ENCODE measurements around the gene URM1.

The URM1 gene

GRCh38 chr9:128342971-128343680, 28.0 kb upstream of the URM1 start:
- TF ChIP-seq FOXP2 (optimal IDR thresholded peaks at IDR 0.05; ENCODE audit: control extremely low read depth, extremely low read length, insufficient read depth): no peak
- H3K9me3 ChIP-seq (ENCODE audit: low read depth, low read length): no peaks in the 10 kb centered on the region
- no peak overlapping the region for H3K27ac ChIP-seq
- DNase-seq (ENCODE audit: low read depth, low spot score): no peak
- no peak overlapping the region for H3K9ac ChIP-seq (ENCODE audit: insufficient read length)
- H3K36me3 ChIP-seq (ENCODE audit: insufficient read depth, low read length): peaks cover 10% of the 10 kb centered on the region; the same call in 1 of the 2 replicates
- no peak overlapping the region for H3K4me3 ChIP-seq

- no peak overlapping the region for H3K27ac ChIP-seq
- DNase-seq (ENCODE audit: low read depth, low spot score): no peak
- H3K9me3 ChIP-seq (ENCODE audit: low read depth, low read length): no peaks in the 10 kb centered on the region
- H3K36me3 ChIP-seq (ENCODE audit: insufficient read depth, low read length): peaks cover 15% of the 10 kb centered on the region; the same call in 1 of the 2 replicates
- TF ChIP-seq FOXP2 (optimal IDR thresholded peaks at IDR 0.05; ENCODE audit: control extremely low read depth, extremely low read length, insufficient read depth) (no peak), POLR2AphosphoS5 (IDR thresholded peaks at IDR 0.05; ENCODE audit: borderline replicate concordance, low read depth, low read length) (no peak), EZH2 (IDR thresholded peaks at IDR 0.05) (no peak)
- H3K4me3 ChIP-seq: no peak overlapping the region
- H3K9ac ChIP-seq (ENCODE audit: insufficient read length): no peak overlapping the region
Measured at GRCh38 chr9:128343855-128344254, 27.3 kb upstream of the URM1 start.

DNA sequence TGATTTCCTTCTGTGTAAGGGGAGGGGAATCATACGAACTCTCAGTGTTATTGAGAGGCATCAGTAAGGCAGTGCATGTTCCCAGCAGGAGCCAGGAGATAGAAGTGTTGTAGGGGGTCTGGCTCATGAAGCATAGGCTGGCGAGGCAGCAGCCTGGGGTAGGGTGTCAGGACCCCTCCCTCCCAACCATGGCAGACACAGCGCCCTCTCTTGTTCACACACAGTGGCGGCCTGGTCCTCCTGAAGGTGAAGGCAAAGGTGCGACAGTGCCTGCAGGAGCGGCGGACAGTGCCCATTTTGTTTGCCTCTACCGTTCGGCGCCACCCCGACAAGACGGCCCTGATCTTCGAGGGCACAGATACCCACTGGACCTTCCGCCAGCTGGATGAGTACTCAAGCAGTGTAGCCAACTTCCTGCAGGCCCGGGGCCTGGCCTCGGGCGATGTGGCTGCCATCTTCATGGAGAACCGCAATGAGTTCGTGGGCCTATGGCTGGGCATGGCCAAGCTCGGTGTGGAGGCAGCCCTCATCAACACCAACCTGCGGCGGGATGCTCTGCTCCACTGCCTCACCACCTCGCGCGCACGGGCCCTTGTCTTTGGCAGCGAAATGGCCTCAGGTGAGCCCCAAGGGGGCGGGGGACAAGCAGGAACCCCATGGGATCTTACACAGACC, 26.1 kb upstream of the URM1 start:
- Histone ChIP-seq H3K9me3 (ENCODE audit: low read depth, low read length) (no peaks in the 10 kb centered on the region), H3K9ac (ENCODE audit: insufficient read length) (no peak overlapping the region), H3K4me3 (no peak overlapping the region), H3K36me3 (ENCODE audit: insufficient read depth, low read length) (peaks cover 21% of the 10 kb centered on the region; the same call in 1 of the 2 replicates), H3K27ac (no peak overlapping the region)
- no peak for TF ChIP-seq FOXP2 (optimal IDR thresholded peaks at IDR 0.05; ENCODE audit: control extremely low read depth, extremely low read length, insufficient read depth)
- TF ChIP-seq EZH2 (IDR thresholded peaks at IDR 0.05): no peak
- no peak for TF ChIP-seq POLR2AphosphoS5 (IDR thresholded peaks at IDR 0.05; ENCODE audit: borderline replicate concordance, low read depth, low read length)
- no peak for DNase-seq (ENCODE audit: low read depth, low spot score)

GRCh38 chr9:128349125-128349524, 22.0 kb upstream of the URM1 start:
- Histone ChIP-seq H3K9ac (ENCODE audit: insufficient read length) (no peak overlapping the region), H3K9me3 (ENCODE audit: low read depth, low read length) (no peaks in the 10 kb centered on the region), H3K36me3 (ENCODE audit: insufficient read depth, low read length) (peaks cover 15% of the 10 kb centered on the region; the same call in 1 of the 2 replicates), H3K4me3 (no peak overlapping the region), H3K27ac (no peak overlapping the region)
- DNase-seq (ENCODE audit: low read depth, low spot score): no peak
- no peak for TF ChIP-seq POLR2AphosphoS5 (IDR thresholded peaks at IDR 0.05; ENCODE audit: borderline replicate concordance, low read depth, low read length)
- TF ChIP-seq EZH2 (IDR thresholded peaks at IDR 0.05): no peak
- TF ChIP-seq FOXP2 (optimal IDR thresholded peaks at IDR 0.05; ENCODE audit: control extremely low read depth, extremely low read length, insufficient read depth): no peak

GRCh38 chr9:128349772-128350171, 21.4 kb upstream of the URM1 start:
- peaks cover 12% of the 10 kb centered on the region; the same call in 1 of the 2 replicates for H3K36me3 ChIP-seq (ENCODE audit: insufficient read depth, low read length)
- H3K9ac ChIP-seq (ENCODE audit: insufficient read length): no peak overlapping the region
- no peak overlapping the region for H3K4me3 ChIP-seq
- H3K27ac ChIP-seq: no peak overlapping the region
- TF ChIP-seq EZH2 (IDR thresholded peaks at IDR 0.05): no peak
- no peak for TF ChIP-seq FOXP2 (optimal IDR thresholded peaks at IDR 0.05; ENCODE audit: control extremely low read depth, extremely low read length, insufficient read depth)
- TF ChIP-seq POLR2AphosphoS5 (IDR thresholded peaks at IDR 0.05; ENCODE audit: borderline replicate concordance, low read depth, low read length): no peak
- no peak for DNase-seq (ENCODE audit: low read depth, low spot score)
- H3K9me3 ChIP-seq (ENCODE audit: low read depth, low read length): no peaks in the 10 kb centered on the region

GRCh38 chr9:128355451-128355850, 15.7 kb upstream of the URM1 start:
- no peak overlapping the region for H3K9ac ChIP-seq (ENCODE audit: insufficient read length)
- TF ChIP-seq EZH2 (IDR thresholded peaks at IDR 0.05): no peak
- TF ChIP-seq FOXP2 (optimal IDR thresholded peaks at IDR 0.05; ENCODE audit: control extremely low read depth, extremely low read length, insufficient read depth): no peak
- TF ChIP-seq POLR2AphosphoS5 (IDR thresholded peaks at IDR 0.05; ENCODE audit: borderline replicate concordance, low read depth, low read length): no peak
- no peaks in the 10 kb centered on the region for H3K9me3 ChIP-seq (ENCODE audit: low read depth, low read length)
- H3K36me3 ChIP-seq (ENCODE audit: insufficient read depth, low read length): no peaks in the 10 kb centered on the region; the same call in 1 of the 2 replicates
- no peak overlapping the region for H3K27ac ChIP-seq
- no peak for DNase-seq (ENCODE audit: low read depth, low spot score)
- no peak overlapping the region for H3K4me3 ChIP-seq

DNA sequence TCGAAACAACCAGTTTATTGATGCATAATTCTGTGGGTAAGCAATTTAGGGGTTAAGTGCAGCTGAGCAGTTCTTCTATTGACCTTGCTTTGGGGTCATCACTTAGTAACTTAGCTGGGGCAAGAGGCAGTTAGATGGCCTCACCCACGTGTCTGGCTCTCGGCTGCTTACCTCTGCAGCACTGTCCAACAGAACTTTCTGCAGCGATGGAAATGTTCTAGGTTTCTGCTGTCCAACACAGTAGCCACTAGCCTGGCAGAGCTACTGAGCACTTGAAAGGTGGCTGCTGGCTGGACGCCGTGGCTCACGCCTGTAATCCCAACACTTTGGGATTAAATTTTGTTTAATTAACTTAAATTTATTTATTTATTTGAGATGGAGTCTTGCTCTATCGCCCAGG, 13.1 kb upstream of the URM1 start:
- Histone ChIP-seq H3K9ac (ENCODE audit: insufficient read length) (no peak overlapping the region), H3K4me3 (no peak overlapping the region), H3K27ac (no peak overlapping the region), H3K9me3 (ENCODE audit: low read depth, low read length) (no peaks in the 10 kb centered on the region), H3K36me3 (ENCODE audit: insufficient read depth, low read length) (no peaks in the 10 kb centered on the region; the same call in 1 of the 2 replicates)
- TF ChIP-seq EZH2 (IDR thresholded peaks at IDR 0.05) (no peak), FOXP2 (optimal IDR thresholded peaks at IDR 0.05; ENCODE audit: control extremely low read depth, extremely low read length, insufficient read depth) (no peak), POLR2AphosphoS5 (IDR thresholded peaks at IDR 0.05; ENCODE audit: borderline replicate concordance, low read depth, low read length) (no peak)
- no peak for DNase-seq (ENCODE audit: low read depth, low spot score)

DNA sequence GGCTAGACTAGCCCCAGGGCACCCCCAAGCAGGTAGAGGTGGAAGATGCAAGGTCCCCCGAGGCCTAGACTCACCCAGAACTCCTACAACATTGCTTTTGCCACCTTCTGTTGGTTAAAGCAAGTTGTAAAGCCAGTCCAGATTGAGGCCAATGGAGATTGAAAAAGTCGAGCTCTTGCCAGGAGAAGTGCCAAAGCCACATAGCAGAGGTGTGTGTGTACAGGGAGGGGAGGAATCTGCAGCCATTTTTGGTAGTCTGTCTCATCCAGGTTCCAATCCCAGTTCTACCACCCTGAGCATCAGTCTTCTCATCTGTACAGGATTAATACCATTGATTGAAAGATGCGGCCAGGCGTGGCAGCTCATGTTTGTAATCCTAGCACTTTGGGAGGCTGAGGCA, 12.3 kb upstream of the URM1 start:
- no peak for DNase-seq (ENCODE audit: low read depth, low spot score)
- Histone ChIP-seq H3K36me3 (ENCODE audit: insufficient read depth, low read length) (no peaks in the 10 kb centered on the region), H3K27ac (no peak overlapping the region)

More for the DNA sequence above, 12.3 kb upstream of the URM1 start:
- Histone ChIP-seq H3K9ac (ENCODE audit: insufficient read length) (no peak overlapping the region), H3K9me3 (ENCODE audit: low read depth, low read length) (no peaks in the 10 kb centered on the region), H3K4me3 (no peak overlapping the region)
- TF ChIP-seq FOXP2 (optimal IDR thresholded peaks at IDR 0.05; ENCODE audit: control extremely low read depth, extremely low read length, insufficient read depth) (no peak), EZH2 (IDR thresholded peaks at IDR 0.05) (no peak), POLR2AphosphoS5 (IDR thresholded peaks at IDR 0.05; ENCODE audit: borderline replicate concordance, low read depth, low read length) (no peak)

All from SK-N-MC (cell line).